DND-41 (cell line): ENCODE measurements around the gene TRAF3IP3.
"Not testable (repeated sequence)": the region's sequence is repeated elsewhere in the genome, so short reads cannot be mapped to it uniquely, and the experiment has no call there.

Experiments
- ATAC-seq: fragments of 200-7000 bp; cut with Tn5 transposase; 3 replicates; pipeline ENCODE4 v1.9.1; 2021; ENCODE audit warnings: low read depth; ENCODE audit not compliant: insufficient read depth
- DNase-seq: peaks from one replicate; pipeline ENCODE4 v3.0.0-alpha.2; 2020
- H2AFZ ChIP-seq: 2 replicates; pipeline ENCODE4 v1.6.0; 2012; ENCODE audit warnings: low read depth, low read length
- H3K27ac ChIP-seq: 2 replicates; pipeline ENCODE4 v1.5.1; 2012; ENCODE audit warnings: low read length, inconsistent platforms
- H3K27me3 ChIP-seq: fragments of 200-600 bp; sonication (generic); 2 replicates; pipeline ENCODE4 v1.6.0; 2012; ENCODE audit warnings: low read length, mild to moderate bottlenecking, inconsistent platforms; ENCODE audit not compliant: insufficient read depth, poor library complexity
- H3K36me3 ChIP-seq: 2 replicates; pipeline ENCODE4 v1.5.1; 2012; ENCODE audit warnings: low read length, inconsistent platforms; ENCODE audit not compliant: insufficient read depth
- H3K4me1 ChIP-seq: 2 replicates; pipeline ENCODE4 v1.5.1; 2012; ENCODE audit warnings: mild to moderate bottlenecking, low read length; ENCODE audit not compliant: insufficient read depth
- H3K4me2 ChIP-seq: 2 replicates; pipeline ENCODE4 v1.6.0; 2012; ENCODE audit warnings: mild to moderate bottlenecking, moderate library complexity, low read length, inconsistent platforms; ENCODE audit not compliant: insufficient read depth
- H3K4me3 ChIP-seq, 2 experiments: fragments of 200-600 bp in 1 of 2; shearing (Covaris generic) in 1 of 2; 2 replicates each; pipeline ENCODE4 v1.5.1; 2012 to 2016; ENCODE audit warnings: inconsistent platforms in 2 of 2, low read length in 2 of 2, mild to moderate bottlenecking in 2 of 2, low read depth in 1 of 2, moderate library complexity in 1 of 2
- H3K79me2 ChIP-seq: 2 replicates; pipeline ENCODE4 v1.6.0; 2012; ENCODE audit warnings: low read length, inconsistent platforms; ENCODE audit not compliant: insufficient read depth
- H3K9ac ChIP-seq: 2 replicates; pipeline ENCODE4 v1.6.0; 2012; ENCODE audit warnings: low read depth, mild to moderate bottlenecking, inconsistent platforms, low read length, moderate library complexity
- H3K9me3 ChIP-seq: 2 replicates; pipeline ENCODE4 v1.5.1; 2012; ENCODE audit warnings: low read length, moderate library complexity, mild to moderate bottlenecking, inconsistent platforms; ENCODE audit not compliant: insufficient read depth, severe bottlenecking
- H4K20me1 ChIP-seq: 2 replicates; pipeline ENCODE4 v1.6.0; 2012; ENCODE audit warnings: low read length; ENCODE audit not compliant: insufficient read depth
- EZH2 ChIP-seq: IDR thresholded peaks from 3 replicates; pipeline ENCODE4 v1.6.1; 2012; ENCODE audit warnings: borderline replicate concordance, low read depth, mild to moderate bottlenecking, moderate library complexity, low read length, inconsistent platforms; ENCODE audit not compliant: severe bottlenecking
- TF ChIP-seq, protein P1 (sequence below): IDR thresholded peaks from 2 replicates; pipeline ENCODE4 v1.5.1; 2012; ENCODE audit warnings: borderline replicate concordance, low read length, moderate library complexity, mild to moderate bottlenecking; ENCODE audit not compliant: poor library complexity, severe bottlenecking; ENCODE audit errors: extremely low read depth

TRAF3IP3 gene

DNA sequence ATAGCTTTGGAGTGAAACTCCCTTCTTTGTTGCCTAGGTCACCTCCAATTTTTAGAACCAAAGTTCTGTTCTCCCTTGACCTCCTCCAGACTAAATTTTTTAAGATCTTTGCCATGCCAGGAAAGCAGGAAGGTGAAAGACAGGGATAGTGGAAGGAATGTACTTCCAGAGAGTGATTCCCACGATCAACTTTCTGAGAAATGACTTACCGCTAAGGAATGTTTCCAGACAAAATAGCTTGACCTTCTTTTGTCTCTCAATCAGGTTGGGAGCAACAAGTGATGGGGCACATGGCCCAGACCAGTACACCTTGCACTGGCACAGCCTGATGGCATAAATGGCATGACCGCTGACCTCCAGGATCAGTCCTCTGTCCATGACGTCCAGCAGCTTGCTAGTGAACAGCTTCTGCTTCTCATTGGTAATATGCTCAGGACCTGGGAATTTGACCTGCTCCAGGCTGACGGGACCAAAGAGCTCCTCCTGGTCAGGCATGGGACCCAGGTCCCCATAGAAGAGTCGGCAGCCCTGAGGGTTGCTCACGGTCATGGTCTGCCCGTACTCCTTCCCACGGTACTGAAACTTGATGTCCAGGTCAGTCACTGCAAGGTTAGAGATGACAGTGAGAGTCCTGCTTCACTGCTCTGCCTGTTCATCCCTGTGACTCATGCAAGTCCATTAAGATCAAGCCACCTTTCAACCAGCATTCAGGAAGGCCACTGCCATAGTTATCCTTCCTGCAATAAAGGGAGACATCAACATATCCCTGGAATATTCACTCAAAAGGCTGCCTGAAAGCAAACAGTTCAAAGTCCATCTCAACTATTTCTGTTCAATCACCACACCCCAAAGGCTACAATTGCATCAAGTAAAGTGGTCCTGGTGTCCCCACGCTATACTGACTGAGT is 34.7 kb downstream of the TRAF3IP3 start:
- Histone ChIP-seq H3K9me3 (no peaks in the 10 kb centered on the region), H3K36me3 (no peaks in the 10 kb centered on the region), H4K20me1 (no peaks in the 10 kb centered on the region), H2AFZ (no peak overlapping the region), H3K4me3 (no peak overlapping the region), H3K9ac (no peak overlapping the region), H3K4me1 (no peaks in the 10 kb centered on the region), H3K79me2 (no peaks in the 10 kb centered on the region), H3K27me3 (peaks cover 6% of the 10 kb centered on the region), H3K27ac (no peak overlapping the region), H3K4me2 (no peak overlapping the region)
- DNase-seq (no peak), ATAC-seq (no peak)
- no peak for TF ChIP-seq EZH2
- TF ChIP-seq, protein P1, sequence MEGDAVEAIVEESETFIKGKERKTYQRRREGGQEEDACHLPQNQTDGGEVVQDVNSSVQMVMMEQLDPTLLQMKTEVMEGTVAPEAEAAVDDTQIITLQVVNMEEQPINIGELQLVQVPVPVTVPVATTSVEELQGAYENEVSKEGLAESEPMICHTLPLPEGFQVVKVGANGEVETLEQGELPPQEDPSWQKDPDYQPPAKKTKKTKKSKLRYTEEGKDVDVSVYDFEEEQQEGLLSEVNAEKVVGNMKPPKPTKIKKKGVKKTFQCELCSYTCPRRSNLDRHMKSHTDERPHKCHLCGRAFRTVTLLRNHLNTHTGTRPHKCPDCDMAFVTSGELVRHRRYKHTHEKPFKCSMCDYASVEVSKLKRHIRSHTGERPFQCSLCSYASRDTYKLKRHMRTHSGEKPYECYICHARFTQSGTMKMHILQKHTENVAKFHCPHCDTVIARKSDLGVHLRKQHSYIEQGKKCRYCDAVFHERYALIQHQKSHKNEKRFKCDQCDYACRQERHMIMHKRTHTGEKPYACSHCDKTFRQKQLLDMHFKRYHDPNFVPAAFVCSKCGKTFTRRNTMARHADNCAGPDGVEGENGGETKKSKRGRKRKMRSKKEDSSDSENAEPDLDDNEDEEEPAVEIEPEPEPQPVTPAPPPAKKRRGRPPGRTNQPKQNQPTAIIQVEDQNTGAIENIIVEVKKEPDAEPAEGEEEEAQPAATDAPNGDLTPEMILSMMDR: no peak

DNA sequence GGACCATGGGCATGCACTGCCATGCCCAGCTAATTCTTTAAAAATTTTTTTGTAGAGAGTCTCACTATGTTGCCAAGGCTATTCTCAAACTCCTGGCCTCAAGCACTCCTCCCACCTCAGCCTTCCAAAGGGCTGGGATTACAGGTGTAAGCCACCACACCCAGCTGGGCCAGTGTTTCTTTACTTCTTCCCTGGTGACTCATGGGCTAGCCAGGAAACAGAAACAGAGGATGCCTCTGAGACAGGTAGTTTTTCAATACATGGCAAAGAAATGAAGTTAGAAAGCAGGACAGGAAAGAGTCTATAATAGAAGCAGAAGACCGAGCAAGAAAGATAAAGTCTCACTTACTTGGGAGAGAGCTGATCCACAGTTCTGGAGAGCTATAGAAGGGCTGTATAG is 36.1 kb downstream of the TRAF3IP3 start:
- Histone ChIP-seq H3K36me3 (no peaks in the 10 kb centered on the region), H3K79me2 (no peaks in the 10 kb centered on the region), H4K20me1 (no peaks in the 10 kb centered on the region), H3K9ac (no peak overlapping the region), H2AFZ (no peak overlapping the region), H3K4me3 (no peak overlapping the region), H3K27ac (no peak overlapping the region), H3K4me2 (no peak overlapping the region), H3K4me1 (no peaks in the 10 kb centered on the region), H3K27me3 (peaks cover 6% of the 10 kb centered on the region), H3K9me3 (no peaks in the 10 kb centered on the region)
- ATAC-seq (no peak), DNase-seq (no peak)
- TF ChIP-seq EZH2: no peak
- TF ChIP-seq, protein P1: no peak

DNA sequence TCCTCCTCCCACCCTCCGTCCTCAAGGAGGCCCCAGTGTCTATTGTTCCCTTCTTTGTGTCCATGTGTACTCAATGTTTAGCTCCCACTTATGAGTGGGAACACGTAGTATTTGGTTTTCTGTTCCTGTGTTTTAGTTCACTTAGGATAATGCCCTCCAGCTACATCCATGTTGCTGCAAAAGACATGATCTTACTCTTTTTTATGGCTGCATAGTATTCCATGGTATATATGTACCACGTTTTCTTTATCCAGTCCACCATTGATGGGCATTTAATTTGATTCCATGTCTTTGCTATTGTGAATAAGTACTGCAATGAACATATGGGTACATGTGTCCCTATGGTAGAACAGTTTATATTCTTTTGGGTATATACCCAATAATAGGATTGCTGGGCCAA is 37.9 kb downstream of the TRAF3IP3 start:
- not testable (repeated sequence) for H3K4me2 ChIP-seq, H3K9ac ChIP-seq, H3K27ac ChIP-seq, DNase-seq, H4K20me1 ChIP-seq, H3K4me3 ChIP-seq, H2AFZ ChIP-seq, H3K4me1 ChIP-seq, H3K27me3 ChIP-seq, H3K9me3 ChIP-seq, ATAC-seq, H3K79me2 ChIP-seq, H3K36me3 ChIP-seq

DNA sequence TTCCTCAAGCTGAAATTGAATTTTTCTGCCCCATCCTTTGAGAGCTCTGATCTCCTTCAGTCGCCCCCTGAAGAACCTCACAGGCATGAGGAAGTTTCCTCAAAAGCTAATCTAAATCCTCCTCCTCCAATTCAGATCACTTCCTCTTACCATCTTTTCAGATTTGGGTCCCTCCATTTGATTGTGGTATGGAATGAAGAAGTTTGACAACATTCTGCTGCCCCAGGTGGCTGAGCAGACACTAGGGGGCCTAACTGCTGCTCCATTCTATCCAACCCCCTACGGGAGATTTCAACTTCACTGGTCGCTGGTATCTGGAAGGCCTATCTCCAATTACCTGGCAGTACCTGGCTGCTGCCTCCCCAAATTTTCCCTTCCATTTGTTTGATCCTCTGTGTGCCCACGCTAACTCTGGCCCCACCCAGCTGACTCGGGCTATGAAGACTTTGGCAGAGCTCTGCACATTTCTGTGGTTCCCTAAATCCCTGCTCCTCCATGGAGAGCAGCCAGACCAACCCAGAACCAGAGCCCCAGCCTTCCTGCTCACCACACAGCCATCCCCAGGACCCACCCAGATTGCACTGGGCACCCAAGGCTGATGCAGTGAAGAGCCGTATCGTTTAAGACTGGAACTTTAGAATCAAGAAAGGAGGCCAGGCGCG is 42.3 kb downstream of the TRAF3IP3 start:
- H3K4me1 ChIP-seq: no peaks in the 10 kb centered on the region
- H3K9ac ChIP-seq: no peak overlapping the region
- no peak overlapping the region for H3K4me3 ChIP-seq
- H3K27me3 ChIP-seq: peaks cover 4% of the 10 kb centered on the region
- ATAC-seq (no peak; the same call in 2 of the 3 replicates), DNase-seq (no peak)
- no peaks in the 10 kb centered on the region for H3K36me3 ChIP-seq
- TF ChIP-seq, protein P1: no peak
- TF ChIP-seq EZH2: no peak
- no peaks in the 10 kb centered on the region for H3K79me2 ChIP-seq
- H4K20me1 ChIP-seq: no peaks in the 10 kb centered on the region
- no peaks in the 10 kb centered on the region for H3K9me3 ChIP-seq
- H2AFZ ChIP-seq: no peak overlapping the region
- no peak overlapping the region for H3K27ac ChIP-seq
- H3K4me2 ChIP-seq: no peak overlapping the region
